Natural killer cell (primary cell): ENCODE data around the gene RBMS3. TPM values are rescaled to one million over a fixed set of nuclear protein-coding genes. Genes with fewer than 3 reads are reported as not detected.

Source experiments
- ATAC-seq, 3 donors: fragments of 150-1000 bp in 2 of 3; fragments of 200-7000 bp in 1 of 3; cut with Tn5 transposase; 1 replicate in 1 of 3; 2 replicates in 2 of 3; pipeline ENCODE4 v1.10.0; 2021; ENCODE audit warnings: mild to moderate bottlenecking in 2 of 3, moderate library complexity in 2 of 3
- DNase-seq, 2 donors: peaks; one replicate each; pipeline versions ENCODE4 v3.0.0 to v3.0.0-alpha.2; 2013 to 2021; ENCODE audit warnings: mixed read lengths in 1 of 2
- H3K27ac ChIP-seq: one replicate; pipeline ENCODE4 v1.5.1; 2013; ENCODE audit warnings: mild to moderate bottlenecking, low read length
- H3K27me3 ChIP-seq: one replicate; pipeline ENCODE4 v1.6.1; 2013; ENCODE audit warnings: low read length; ENCODE audit not compliant: control insufficient read depth, insufficient read depth
- H3K36me3 ChIP-seq: one replicate; pipeline ENCODE4 v1.6.1; 2013; ENCODE audit warnings: low read length; ENCODE audit not compliant: control insufficient read depth, insufficient read depth
- H3K4me1 ChIP-seq: one replicate; pipeline ENCODE4 v1.6.1; 2013; ENCODE audit warnings: low read length; ENCODE audit not compliant: control insufficient read depth, insufficient read depth
- H3K4me3 ChIP-seq: one replicate; pipeline ENCODE4 v1.5.1; 2013; ENCODE audit warnings: low read length
- H3K9me3 ChIP-seq: one replicate; pipeline ENCODE4 v1.6.1; 2013; ENCODE audit warnings: low read length; ENCODE audit not compliant: control insufficient read depth, insufficient read depth
- H3K27ac Mint-ChIP-seq, 2 donors: one replicate each; pipeline ENCODE4 v1.8.0; 2022; ENCODE audit warnings: mild to moderate bottlenecking in 2 of 2, mixed read lengths in 2 of 2, moderate library complexity in 1 of 2
- H3K27me3 Mint-ChIP-seq, 2 donors: one replicate each; pipeline ENCODE4 v1.8.0; 2022; ENCODE audit warnings: low read depth in 2 of 2, mixed read lengths in 2 of 2
- H3K36me3 Mint-ChIP-seq: one replicate; pipeline ENCODE4 v1.8.0; 2022; ENCODE audit warnings: mixed read lengths
- H3K4me1 Mint-ChIP-seq, 2 donors: one replicate each; pipeline ENCODE4 v1.8.0; 2022; ENCODE audit warnings: mixed read lengths in 2 of 2
- H3K4me3 Mint-ChIP-seq: one replicate; pipeline ENCODE4 v1.8.0; 2022; ENCODE audit warnings: mild to moderate bottlenecking, moderate library complexity, mixed read lengths
- H3K9me3 Mint-ChIP-seq, 2 donors: one replicate each; pipeline ENCODE4 v1.8.0; 2022; ENCODE audit warnings: mixed read lengths in 2 of 2
- WGBS: methylation state at CpG from one replicate; pipeline ENCODE4 v1.1.7; 2013; ENCODE audit warnings: missing lambda C conversion rate; ENCODE audit not compliant: insufficient coverage; 5-methylcytosine and 5-hydroxymethylcytosine counted together
- intact Hi-C: fragments of 100-400 bp; cut with micrococcal nuclease; formaldehyde crosslinking; loops from one replicate; pipeline ENCODE4 v1.14.2; 2022
- total RNA-seq, 4 donors: library from RNA; stranded (reverse); fragments of 120-200 nt in 1 of 4; gene quantifications; one replicate each; pipeline versions ENCODE4 v1.2.3 to v1.2.4, GENCODE V29; 2013 to 2022
- TF ChIP-seq, protein P1 (sequence below): fragments of 200-600 bp; IDR thresholded peaks from one replicate; pipeline ENCODE4 v1.8.0; 2022; ENCODE audit warnings: antibody characterized with exemption

RBMS3 gene
- total RNA-seq, 3 donors from 2014 or later (not counting 1 experiment from before 2014, with no cell fraction given) = 0.16 TPM; not detected in 2

DNA sequence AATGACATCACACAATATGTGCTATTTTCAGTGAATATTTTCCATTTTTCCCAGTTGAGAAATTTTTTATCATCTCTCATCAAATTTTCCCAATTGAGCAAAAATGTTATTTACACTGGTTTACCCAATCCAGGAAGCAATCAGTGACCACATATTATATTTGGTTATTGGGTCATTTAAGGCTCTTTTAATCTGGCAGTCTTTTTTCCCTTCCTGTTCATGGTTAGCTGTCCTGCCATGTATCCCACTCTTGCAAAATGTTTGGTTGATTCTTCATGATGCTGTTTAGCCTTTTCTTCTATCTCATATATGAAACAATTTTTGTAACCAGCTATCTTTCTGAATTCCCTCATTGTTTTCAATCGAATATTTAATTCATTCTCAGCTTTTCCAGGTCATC lies 626.0 kb downstream of the RBMS3 start:
- intact Hi-C loops = no loop called here
- no peak overlapping the region for H3K4me3 Mint-ChIP-seq
- no peak overlapping the region for H3K27ac ChIP-seq
- H3K9me3 ChIP-seq = no peaks in the 10 kb centered on the region
- H3K27me3 ChIP-seq = no peaks in the 10 kb centered on the region
- H3K27ac Mint-ChIP-seq = no peak overlapping the region
- DNase-seq (no peak), ATAC-seq (no peak)
- H3K27me3 Mint-ChIP-seq = no peaks in the 10 kb centered on the region
- H3K36me3 ChIP-seq = no peaks in the 10 kb centered on the region
- H3K4me3 ChIP-seq = no peak overlapping the region
- H3K36me3 Mint-ChIP-seq = no peaks in the 10 kb centered on the region
- peaks cover 4 to 6% of the 10 kb centered on the region in 2 donors for H3K9me3 Mint-ChIP-seq
- H3K4me1 Mint-ChIP-seq = no peaks in the 10 kb centered on the region
- WGBS = 67% methylated on average over 1 of the region's 1 CpG
- TF ChIP-seq, protein P1, sequence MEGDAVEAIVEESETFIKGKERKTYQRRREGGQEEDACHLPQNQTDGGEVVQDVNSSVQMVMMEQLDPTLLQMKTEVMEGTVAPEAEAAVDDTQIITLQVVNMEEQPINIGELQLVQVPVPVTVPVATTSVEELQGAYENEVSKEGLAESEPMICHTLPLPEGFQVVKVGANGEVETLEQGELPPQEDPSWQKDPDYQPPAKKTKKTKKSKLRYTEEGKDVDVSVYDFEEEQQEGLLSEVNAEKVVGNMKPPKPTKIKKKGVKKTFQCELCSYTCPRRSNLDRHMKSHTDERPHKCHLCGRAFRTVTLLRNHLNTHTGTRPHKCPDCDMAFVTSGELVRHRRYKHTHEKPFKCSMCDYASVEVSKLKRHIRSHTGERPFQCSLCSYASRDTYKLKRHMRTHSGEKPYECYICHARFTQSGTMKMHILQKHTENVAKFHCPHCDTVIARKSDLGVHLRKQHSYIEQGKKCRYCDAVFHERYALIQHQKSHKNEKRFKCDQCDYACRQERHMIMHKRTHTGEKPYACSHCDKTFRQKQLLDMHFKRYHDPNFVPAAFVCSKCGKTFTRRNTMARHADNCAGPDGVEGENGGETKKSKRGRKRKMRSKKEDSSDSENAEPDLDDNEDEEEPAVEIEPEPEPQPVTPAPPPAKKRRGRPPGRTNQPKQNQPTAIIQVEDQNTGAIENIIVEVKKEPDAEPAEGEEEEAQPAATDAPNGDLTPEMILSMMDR = no peak
- H3K4me1 ChIP-seq = no peaks in the 10 kb centered on the region

DNA sequence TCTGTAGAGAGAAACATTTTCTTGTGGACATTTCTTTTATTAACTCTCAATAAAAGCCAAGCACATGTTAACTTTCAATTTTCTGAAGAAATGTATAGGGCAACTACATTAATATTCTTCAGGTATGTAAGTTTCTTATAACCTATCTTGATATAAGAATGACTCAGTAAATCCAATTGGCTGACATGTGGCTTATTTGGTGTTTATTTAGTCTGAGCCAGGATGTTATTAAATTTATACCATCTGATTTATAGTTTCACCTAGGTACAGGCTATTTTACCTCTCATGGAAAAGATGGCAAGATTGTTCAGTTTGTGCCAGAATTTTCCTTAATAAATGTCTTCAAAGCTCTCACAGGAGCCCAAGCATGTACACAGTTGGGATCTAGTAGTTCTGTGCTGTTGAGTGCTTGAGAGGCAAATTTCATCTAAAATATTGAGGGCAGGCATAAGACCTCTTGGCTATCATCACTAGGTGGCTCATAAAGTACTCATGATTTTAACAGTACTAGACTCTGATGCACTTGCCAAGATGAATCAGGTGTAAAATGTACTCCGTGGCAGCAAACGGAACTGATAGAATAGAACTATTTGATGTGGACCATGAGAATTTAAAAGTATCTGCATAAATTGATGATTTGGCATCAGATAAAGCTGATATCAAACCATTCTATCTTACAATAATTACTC lies 631.9 kb downstream of the RBMS3 start:
- no peaks in the 10 kb centered on the region for H3K4me1 Mint-ChIP-seq
- Histone ChIP-seq H3K9me3 (no peaks in the 10 kb centered on the region), H3K4me1 (no peaks in the 10 kb centered on the region), H3K36me3 (no peaks in the 10 kb centered on the region), H3K4me3 (no peak overlapping the region), H3K27me3 (no peaks in the 10 kb centered on the region), H3K27ac (no peak overlapping the region)
- ATAC-seq (no peak), DNase-seq (no peak)
- H3K9me3 Mint-ChIP-seq = peaks cover 0 to 2% of the 10 kb centered on the region in 2 donors
- H3K4me3 Mint-ChIP-seq = no peak overlapping the region
- no peak overlapping the region for H3K27ac Mint-ChIP-seq
- no peaks in the 10 kb centered on the region for H3K27me3 Mint-ChIP-seq
- no peaks in the 10 kb centered on the region for H3K36me3 Mint-ChIP-seq
- 87% methylated on average over 2 of the region's 2 CpGs for WGBS
- intact Hi-C loops = no loop called here
- TF ChIP-seq, protein P1 = no peak

DNA sequence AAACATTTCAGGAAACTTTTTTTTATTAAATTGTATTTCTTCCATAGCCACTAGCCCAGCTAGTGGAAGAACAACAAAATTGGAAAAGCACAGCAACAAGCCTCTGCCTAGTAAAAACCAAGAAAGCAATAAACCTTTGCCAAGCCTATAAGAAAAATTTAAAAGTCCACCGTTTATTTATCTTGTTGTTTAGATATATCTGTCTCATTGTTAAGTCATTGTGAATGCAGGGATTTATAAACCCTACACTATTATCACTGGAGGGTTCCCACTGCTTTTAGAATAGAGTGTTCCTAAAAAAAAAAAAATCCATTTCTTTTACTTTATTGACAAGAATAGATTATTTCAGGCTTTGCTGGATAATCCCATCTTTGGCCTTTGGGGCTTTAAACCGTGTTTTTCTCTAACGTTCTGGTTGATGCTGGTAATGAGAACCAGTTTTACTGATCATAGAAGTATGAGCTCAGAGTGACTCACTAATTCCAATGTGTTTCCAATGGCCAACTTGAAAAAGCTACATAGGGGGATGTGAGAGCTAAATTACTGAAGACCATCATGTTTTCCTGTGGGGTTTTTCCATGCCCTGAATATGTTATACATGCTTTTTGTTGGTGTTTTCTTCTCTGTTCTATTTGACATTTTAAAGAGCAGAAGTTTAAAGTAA lies 634.1 kb downstream of the RBMS3 start:
- no peak overlapping the region for H3K4me3 Mint-ChIP-seq
- intact Hi-C loops = no loop called here
- no peak for ATAC-seq

More for the DNA sequence above, 634.1 kb downstream of the RBMS3 start:
- no peak overlapping the region for H3K4me3 ChIP-seq
- H3K9me3 ChIP-seq = no peaks in the 10 kb centered on the region
- H3K4me1 ChIP-seq = no peaks in the 10 kb centered on the region
- Mint-ChIP-seq H3K27me3 (no peaks in the 10 kb centered on the region), H3K27ac (no peak overlapping the region), H3K9me3 (peaks cover 0 to 2% of the 10 kb centered on the region in 2 donors), H3K4me1 (no peaks in the 10 kb centered on the region), H3K36me3 (no peaks in the 10 kb centered on the region)
- 96% methylated on average over 2 of the region's 3 CpGs for WGBS
- no peak overlapping the region for H3K27ac ChIP-seq
- H3K27me3 ChIP-seq = no peaks in the 10 kb centered on the region
- TF ChIP-seq, protein P1 = no peak
- no peaks in the 10 kb centered on the region for H3K36me3 ChIP-seq
- DNase-seq = no peak
